Measurements from ENCODE around the gene GOLM1.
"Not testable (repeated sequence)": the region's sequence is repeated elsewhere in the genome, so short reads cannot be mapped to it uniquely, and the experiment has no call there.

Gene GOLM1

GRCh38 chr9:86079865-86080469 is 19.4 kb downstream of the GOLM1 start:
- no peak for DNase-seq

- DNase-seq: no peak
These were observed 19.9 kb downstream of the GOLM1 start for GRCh38 chr9:86079421-86079831.

- no peak for DNase-seq
These were observed 20.6 kb downstream of the GOLM1 start for GRCh38 chr9:86078731-86079130.

GRCh38 chr9:86077276-86077675 is 22.1 kb downstream of the GOLM1 start:
- DNase-seq: no peak

- DNase-seq: peak; percentile 45
These were observed 23.9 kb downstream of the GOLM1 start for GRCh38 chr9:86075132-86076109.

GRCh38 chr9:86073839-86074238 is 25.5 kb downstream of the GOLM1 start:
- no peak for DNase-seq

- no peak for DNase-seq
These were observed 26.9 kb downstream of the GOLM1 start for GRCh38 chr9:86072394-86072877.

- no peak for DNase-seq
These were observed 30.0 kb downstream of the GOLM1 start for GRCh38 chr9:86069206-86069869.

- DNase-seq: no peak
These were observed 35.1 kb downstream of the GOLM1 start for GRCh38 chr9:86064220-86064619.

GRCh38 chr9:86062845-86063693 is 36.3 kb downstream of the GOLM1 start:
- DNase-seq: no peak

- no peak for DNase-seq
These were observed 37.2 kb downstream of the GOLM1 start for GRCh38 chr9:86061972-86062739.

- no peak for DNase-seq
These were observed 41.9 kb downstream of the GOLM1 start for GRCh38 chr9:86057491-86057890.

GRCh38 chr9:86054695-86055094 is 44.7 kb downstream of the GOLM1 start:
- no peak for DNase-seq

- no peak for DNase-seq
These were observed 46.5 kb downstream of the GOLM1 start for GRCh38 chr9:86052556-86053468.

GRCh38 chr9:86048018-86048742 is 51.2 kb downstream of the GOLM1 start:
- DNase-seq: not testable (repeated sequence)

- no peak for DNase-seq
These were observed 52.0 kb downstream of the GOLM1 start for GRCh38 chr9:86047361-86047760.

- DNase-seq: no peak
These were observed 52.4 kb downstream of the GOLM1 start for GRCh38 chr9:86046930-86047341.

GRCh38 chr9:86046071-86046636 is 53.2 kb downstream of the GOLM1 start:
- DNase-seq: no peak

- no peak for DNase-seq
These were observed 53.7 kb downstream of the GOLM1 start for GRCh38 chr9:86045654-86046053.

All from activated CD4-positive, alpha-beta T cell treated with anti-CD3 and anti-CD28 coated beads for 48 hours (primary cell).